NCI-H187 (cell line): Measurements from ENCODE around the gene PRM3.

Experiments
- DNase-seq, 2 experiments: peaks; one replicate each; lab custom pipeline; 2025; lab: John Stamatoyannopoulos, UW

PRM3 gene, protein sequence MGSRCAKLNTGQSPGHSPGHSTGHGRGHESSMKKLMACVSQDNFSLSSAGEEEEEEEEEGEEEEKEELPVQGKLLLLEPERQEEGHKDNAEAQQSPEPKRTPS

GRCh38 chr16:11272921-11273720 lies at the start of gene PRM3:
Gene PRM3, minus strand, starts transcription at chr16:11273629. Its CDS starts 34 bp downstream, at chr16:11273595.
- no peak for DNase-seq

- no peak for DNase-seq
Measured at GRCh38 chr16:11322823-11323222, 49.4 kb upstream of the PRM3 start.

DNA sequence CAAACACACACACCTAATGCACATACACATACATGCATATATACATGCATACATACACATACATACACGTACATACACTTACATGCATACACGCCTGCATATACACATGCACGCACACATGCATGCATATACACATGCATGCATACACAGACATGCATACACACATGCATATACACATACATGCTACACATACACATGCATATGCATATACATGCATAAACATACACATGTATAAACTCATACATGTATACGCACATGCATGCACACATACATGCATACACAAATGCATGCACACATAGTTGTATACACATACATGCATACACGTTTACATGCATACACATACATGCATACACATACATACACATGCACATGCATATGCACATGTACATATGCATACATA lies 48.2 kb upstream of the PRM3 start:
- DNase-seq = no peak

GRCh38 chr16:11320170-11320569 lies 46.7 kb upstream of the PRM3 start:
- DNase-seq = no peak

GRCh38 chr16:11319529-11320146 lies 46.2 kb upstream of the PRM3 start:
- no peak for DNase-seq

DNA sequence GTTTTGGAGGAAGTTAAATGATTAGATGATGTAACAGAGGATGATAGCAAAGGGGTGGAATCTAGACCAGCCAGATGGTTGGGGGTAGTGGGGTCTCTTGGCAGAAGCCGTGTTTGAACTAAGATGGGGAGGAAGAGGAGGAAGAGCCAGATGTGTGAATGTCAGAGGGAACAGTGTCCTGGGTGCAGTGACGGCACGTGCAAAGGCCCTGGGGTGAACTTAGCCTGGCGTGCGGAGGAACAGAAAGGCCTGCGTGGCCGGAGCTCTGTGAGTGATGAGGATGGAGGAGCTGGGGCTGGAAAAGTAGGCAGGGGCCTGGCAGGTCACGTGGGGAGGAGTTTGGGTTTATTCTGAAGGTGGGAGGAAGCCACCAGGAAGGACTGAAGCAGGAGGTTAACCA lies 45.4 kb upstream of the PRM3 start:
- DNase-seq = no peak

- DNase-seq = no peak
Measured at GRCh38 chr16:11316331-11317015, 43.0 kb upstream of the PRM3 start.

GRCh38 chr16:11315510-11315909 lies 42.1 kb upstream of the PRM3 start:
- DNase-seq = no peak

- no peak for DNase-seq
Measured at GRCh38 chr16:11314309-11314894, 41.0 kb upstream of the PRM3 start.

DNA sequence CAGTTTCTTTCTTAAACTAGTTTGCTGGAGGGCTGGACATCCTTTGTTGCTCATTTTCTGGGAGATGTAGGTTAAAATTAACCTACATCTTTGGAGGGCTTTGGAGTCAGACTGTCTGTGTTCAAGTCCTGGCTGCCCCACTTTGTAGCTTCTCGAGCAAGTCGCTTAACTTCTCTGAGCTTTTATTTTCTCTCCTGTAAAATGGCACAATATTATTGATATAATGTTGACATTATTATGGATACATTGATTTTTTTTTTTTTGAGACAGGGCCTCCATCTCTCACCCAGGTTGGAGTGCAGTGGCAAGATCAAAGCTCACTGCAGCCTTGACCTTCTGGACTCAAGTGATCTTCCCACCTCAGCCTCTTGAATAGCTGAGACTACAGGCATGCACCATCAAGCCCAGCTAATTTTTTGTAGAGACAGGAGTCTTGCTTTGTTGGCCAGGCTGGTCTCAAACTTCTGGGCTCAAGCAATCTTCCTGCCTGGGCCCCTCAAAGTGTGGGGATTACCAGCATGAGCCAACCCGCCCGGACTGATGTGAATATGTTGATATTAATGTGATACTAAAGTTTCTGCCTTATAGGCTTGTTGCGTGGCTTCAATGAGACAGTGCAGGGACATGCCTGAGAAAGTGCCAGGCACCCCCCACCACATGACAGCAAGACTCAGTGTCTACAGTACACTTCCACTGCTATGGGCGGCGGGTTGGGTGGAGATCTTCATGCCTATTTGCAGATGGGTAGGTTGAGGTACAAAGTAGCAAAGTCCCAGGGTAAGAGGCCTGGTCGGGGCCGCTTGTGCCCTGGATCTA lies 40.3 kb upstream of the PRM3 start:
- no peak for DNase-seq

- DNase-seq = peak; percentile 13 to 40
Measured at GRCh38 chr16:11312718-11313492, 39.5 kb upstream of the PRM3 start.

GRCh38 chr16:11310997-11311561 lies 37.6 kb upstream of the PRM3 start:
- DNase-seq = no peak

GRCh38 chr16:11310634-11310977 lies 37.2 kb upstream of the PRM3 start:
- DNase-seq = no peak

DNA sequence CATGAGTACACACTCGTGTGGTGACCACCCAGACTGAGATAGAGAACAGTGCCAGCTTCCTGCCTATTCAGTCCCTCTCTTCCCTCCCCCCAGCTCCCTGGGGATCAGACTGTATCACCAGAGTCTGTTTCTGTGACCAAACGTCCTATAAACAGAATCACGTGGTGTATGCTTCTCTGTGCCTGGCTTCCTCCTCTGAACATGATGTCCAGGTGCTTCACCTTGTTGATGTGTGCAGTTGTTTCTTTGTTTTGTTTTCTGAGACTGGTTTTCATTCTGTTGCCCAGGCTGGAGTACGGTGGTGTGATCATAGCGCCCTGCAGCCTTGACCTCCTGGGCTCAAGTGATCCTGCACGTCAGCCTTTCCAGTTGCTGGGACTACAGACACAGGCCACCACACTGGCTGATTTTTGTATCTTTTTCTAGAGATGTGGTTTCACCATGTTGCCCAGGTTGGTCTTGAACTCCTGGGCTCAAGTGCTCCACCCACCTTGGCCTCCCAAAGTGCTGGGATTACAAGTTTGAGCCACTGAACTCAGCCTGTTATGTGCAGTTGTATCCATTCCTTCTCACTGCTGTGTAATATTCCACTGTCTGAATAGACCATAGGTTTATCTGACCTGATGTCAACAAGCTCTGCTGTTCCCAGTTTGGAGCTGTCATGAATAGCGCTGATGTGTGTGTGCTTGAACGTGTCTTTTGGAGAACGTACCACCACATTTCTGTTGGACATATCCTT lies 36.6 kb upstream of the PRM3 start:
- DNase-seq = no peak

- DNase-seq = peak; percentile 41 to 44
Measured at GRCh38 chr16:11308493-11309283, 35.3 kb upstream of the PRM3 start.

- no peak for DNase-seq
Measured at GRCh38 chr16:11307639-11308492, 34.4 kb upstream of the PRM3 start.

DNA sequence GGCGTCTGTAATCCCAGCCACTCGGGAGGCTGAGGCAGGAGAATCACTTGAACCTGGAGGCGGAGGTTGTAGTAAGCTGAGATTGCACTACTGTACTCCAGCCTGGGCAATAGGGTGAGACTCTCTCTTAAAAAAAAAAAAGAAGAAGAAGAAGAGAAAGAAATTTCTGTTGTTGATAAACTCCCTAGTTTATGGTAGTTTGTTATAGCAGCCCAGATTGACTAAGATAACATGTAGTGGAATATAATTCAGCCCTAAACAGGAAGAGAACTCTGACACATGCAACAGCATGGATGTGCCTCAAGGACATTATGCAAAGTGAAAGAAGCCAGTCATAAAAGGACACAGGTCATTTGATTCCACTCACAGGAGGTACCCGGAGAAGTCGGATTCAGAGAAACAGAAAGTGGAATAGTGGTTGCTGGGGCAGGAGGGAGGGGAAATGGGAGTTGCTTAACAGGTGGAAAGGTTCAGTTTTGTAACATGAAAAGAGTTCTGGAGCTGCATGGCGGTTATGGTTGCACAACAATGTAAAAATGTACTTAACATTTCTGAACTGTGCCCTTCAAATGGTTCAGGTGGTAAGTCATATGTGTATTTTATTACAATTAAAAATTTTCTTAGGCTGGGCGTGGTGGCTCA lies 33.7 kb upstream of the PRM3 start:
- no peak for DNase-seq

- no peak for DNase-seq
Measured at GRCh38 chr16:11306381-11306780, 33.0 kb upstream of the PRM3 start.
